Uterus (tissue), 2 donors: Measurements from ENCODE around the gene CLCN1.

Experiments used
- POLR2A ChIP-seq, 2 donors: fragments of 450-650 bp; IDR thresholded peaks; one replicate each; pipeline ENCODE4 v1.6.1; 2016; ENCODE audit warnings: antibody characterized with exemption in 2 of 2, mild to moderate bottlenecking in 1 of 2, moderate library complexity in 1 of 2
- TF ChIP-seq, protein P1 (sequence below), 4 experiments: fragments of 200-600 bp in 2 of 4; fragments of 450-650 bp in 2 of 4; sonication (generic) in 2 of 4; IDR thresholded peaks; one replicate each; pipeline ENCODE4 v1.5.1; 2016 to 2019; ENCODE audit warnings: antibody characterized with exemption in 4 of 4, mild to moderate bottlenecking in 2 of 4, moderate library complexity in 1 of 4

DNA sequence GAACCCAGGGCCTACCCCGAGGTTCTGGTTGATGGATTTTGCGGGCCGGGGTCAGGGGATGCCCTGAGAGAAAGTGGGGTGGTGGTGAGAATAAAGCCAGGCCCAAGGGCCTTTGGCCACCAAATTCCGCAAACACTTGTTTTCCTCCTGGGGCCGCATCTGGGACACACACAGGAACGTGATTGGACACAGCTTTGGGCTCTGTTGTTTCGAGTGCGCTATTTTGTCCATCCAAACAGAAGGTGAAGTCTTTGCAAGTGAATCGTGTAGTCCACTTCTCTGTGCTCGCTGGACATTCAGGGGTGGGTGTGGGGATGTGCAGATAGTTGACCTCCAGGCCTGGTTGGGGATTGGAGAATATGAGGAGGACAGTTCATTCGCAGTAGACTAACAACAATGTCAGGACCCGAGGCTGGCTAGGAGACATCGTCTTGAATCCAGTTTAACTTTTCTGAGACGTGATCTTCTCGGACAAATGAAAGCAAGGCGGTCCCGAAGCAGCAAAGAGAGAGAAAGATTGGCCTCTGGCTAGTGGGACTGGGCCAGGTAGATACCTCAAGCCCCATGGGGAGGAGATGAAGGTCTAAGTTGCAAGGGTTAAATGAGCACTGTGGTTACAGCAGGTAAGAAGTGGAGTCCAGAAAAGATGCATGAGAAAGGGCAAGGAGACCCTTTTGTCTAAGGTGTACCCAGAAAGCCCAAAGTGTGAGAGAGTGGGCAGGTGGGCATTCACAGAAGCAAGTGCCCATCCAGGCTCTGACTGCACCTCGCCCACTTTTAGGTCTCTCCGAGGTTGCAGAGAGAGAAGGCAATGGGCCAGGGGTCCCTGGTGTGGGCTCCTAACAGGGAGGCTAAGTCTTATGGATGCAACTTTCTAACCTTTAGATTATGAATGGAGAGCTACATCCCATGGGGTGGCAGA, 47.4 kb downstream of the CLCN1 start:
- TF ChIP-seq, protein P1, sequence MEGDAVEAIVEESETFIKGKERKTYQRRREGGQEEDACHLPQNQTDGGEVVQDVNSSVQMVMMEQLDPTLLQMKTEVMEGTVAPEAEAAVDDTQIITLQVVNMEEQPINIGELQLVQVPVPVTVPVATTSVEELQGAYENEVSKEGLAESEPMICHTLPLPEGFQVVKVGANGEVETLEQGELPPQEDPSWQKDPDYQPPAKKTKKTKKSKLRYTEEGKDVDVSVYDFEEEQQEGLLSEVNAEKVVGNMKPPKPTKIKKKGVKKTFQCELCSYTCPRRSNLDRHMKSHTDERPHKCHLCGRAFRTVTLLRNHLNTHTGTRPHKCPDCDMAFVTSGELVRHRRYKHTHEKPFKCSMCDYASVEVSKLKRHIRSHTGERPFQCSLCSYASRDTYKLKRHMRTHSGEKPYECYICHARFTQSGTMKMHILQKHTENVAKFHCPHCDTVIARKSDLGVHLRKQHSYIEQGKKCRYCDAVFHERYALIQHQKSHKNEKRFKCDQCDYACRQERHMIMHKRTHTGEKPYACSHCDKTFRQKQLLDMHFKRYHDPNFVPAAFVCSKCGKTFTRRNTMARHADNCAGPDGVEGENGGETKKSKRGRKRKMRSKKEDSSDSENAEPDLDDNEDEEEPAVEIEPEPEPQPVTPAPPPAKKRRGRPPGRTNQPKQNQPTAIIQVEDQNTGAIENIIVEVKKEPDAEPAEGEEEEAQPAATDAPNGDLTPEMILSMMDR (IDR thresholded peaks at IDR 0.05): no peak
- TF ChIP-seq POLR2A (IDR thresholded peaks at IDR 0.05): no peak
